Loucy (cell line): ENCODE measurements around the gene INPP4B.

Experiments
- CTCF ChIP-seq: fragments of 200-600 bp; sonication (generic); conservative IDR thresholded peaks from 2 replicates; pipeline ENCODE4 v1.5.1; 2014; ENCODE audit warnings: mild to moderate bottlenecking, antibody characterized with exemption, low read length
- EZH2phosphoT487 ChIP-seq: fragments of 200-600 bp; IDR thresholded peaks from 2 replicates; pipeline ENCODE4 v1.6.1; 2018; ENCODE audit warnings: antibody characterized with exemption, mild to moderate bottlenecking, moderate library complexity, borderline replicate concordance

GRCh38 chr4:142752202-142752786 lies 93.8 kb downstream of the INPP4B start:
- TF ChIP-seq CTCF (no peak), EZH2phosphoT487 (no peak)
